Right atrium auricular region (tissue), 2 donors: ENCODE data around the gene METTL26. TPM values are rescaled to one million over a fixed set of nuclear protein-coding genes. Genes with fewer than 3 reads are reported as not detected.

ENCODE experiments used
- DNase-seq: peaks from one replicate; pipeline ENCODE4 v3.0.0-alpha.2; 2019; ENCODE audit warnings: low spot score
- H3K27ac ChIP-seq, 2 donors: fragments of 200-600 bp; sonication (generic); 1 replicate in 1 of 2; 2 replicates in 1 of 2; pipeline ENCODE4 v1.5.1; 2016 to 2019
- H3K27me3 ChIP-seq, 2 donors: fragments of 200-600 bp; sonication (generic); one replicate each; pipeline versions ENCODE4 v1.5.1 to v1.6.0; 2017 to 2019
- H3K36me3 ChIP-seq: fragments of 200-600 bp; sonication (generic); one replicate; pipeline ENCODE4 v1.5.1; 2016
- H3K4me1 ChIP-seq, 2 donors: fragments of 200-600 bp; sonication (generic); one replicate each; pipeline versions ENCODE4 v1.5.1 to v1.6.0; 2017 to 2019
- H3K4me3 ChIP-seq, 2 donors: fragments of 200-600 bp; sonication (generic); 1 replicate in 1 of 2; 2 replicates in 1 of 2; pipeline ENCODE4 v1.5.1; 2017 to 2019; ENCODE audit warnings: mild to moderate bottlenecking in 1 of 2, moderate library complexity in 1 of 2
- H3K9me3 ChIP-seq, 2 donors: fragments of 200-600 bp; sonication (generic); one replicate each; pipeline ENCODE4 v1.5.1; 2019
- total RNA-seq, 2 donors: library from RNA; depleted of rRNA; stranded (reverse); fragments of >200 nt; gene quantifications; one replicate each; pipeline ENCODE4 v1.1.0, GENCODE V29; 2016
- TF ChIP-seq, protein P1 (sequence below), 2 donors: fragments of 200-600 bp; sonication (generic); IDR thresholded peaks; one replicate each; pipeline ENCODE4 v1.5.1; 2019; ENCODE audit warnings: antibody characterized with exemption in 2 of 2

METTL26 gene
- total RNA-seq, 2 donors from 2014 or later = 103 to 137 TPM

DNA sequence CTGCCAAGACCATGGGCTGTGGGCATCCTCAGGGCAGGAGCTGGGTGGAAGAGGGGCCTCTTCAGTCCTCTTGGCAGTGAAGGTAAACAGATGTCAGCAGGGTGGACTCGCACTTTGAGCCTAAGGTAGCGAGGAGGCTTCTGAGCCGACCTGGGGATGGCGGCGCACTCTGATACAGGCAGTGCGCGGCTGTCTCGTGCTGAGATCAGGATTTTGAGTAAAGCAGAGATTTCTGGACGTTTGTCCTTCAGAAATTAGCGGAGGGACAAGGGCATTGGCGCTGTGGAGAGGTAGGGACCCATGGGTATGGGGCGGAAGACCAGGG, 39.4 kb downstream of the METTL26 start:
- H3K4me3 ChIP-seq = no peak overlapping the region
- H3K4me1 ChIP-seq = peaks cover 0 to 16% of the 10 kb centered on the region in 2 donors
- no peak overlapping the region for H3K27ac ChIP-seq
- TF ChIP-seq, protein P1, sequence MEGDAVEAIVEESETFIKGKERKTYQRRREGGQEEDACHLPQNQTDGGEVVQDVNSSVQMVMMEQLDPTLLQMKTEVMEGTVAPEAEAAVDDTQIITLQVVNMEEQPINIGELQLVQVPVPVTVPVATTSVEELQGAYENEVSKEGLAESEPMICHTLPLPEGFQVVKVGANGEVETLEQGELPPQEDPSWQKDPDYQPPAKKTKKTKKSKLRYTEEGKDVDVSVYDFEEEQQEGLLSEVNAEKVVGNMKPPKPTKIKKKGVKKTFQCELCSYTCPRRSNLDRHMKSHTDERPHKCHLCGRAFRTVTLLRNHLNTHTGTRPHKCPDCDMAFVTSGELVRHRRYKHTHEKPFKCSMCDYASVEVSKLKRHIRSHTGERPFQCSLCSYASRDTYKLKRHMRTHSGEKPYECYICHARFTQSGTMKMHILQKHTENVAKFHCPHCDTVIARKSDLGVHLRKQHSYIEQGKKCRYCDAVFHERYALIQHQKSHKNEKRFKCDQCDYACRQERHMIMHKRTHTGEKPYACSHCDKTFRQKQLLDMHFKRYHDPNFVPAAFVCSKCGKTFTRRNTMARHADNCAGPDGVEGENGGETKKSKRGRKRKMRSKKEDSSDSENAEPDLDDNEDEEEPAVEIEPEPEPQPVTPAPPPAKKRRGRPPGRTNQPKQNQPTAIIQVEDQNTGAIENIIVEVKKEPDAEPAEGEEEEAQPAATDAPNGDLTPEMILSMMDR (IDR thresholded peaks at IDR 0.05) = no peak
- H3K36me3 ChIP-seq = no peaks in the 10 kb centered on the region
- H3K9me3 ChIP-seq = no peaks in the 10 kb centered on the region
- no peaks in the 10 kb centered on the region for H3K27me3 ChIP-seq
- DNase-seq = no peak

DNA sequence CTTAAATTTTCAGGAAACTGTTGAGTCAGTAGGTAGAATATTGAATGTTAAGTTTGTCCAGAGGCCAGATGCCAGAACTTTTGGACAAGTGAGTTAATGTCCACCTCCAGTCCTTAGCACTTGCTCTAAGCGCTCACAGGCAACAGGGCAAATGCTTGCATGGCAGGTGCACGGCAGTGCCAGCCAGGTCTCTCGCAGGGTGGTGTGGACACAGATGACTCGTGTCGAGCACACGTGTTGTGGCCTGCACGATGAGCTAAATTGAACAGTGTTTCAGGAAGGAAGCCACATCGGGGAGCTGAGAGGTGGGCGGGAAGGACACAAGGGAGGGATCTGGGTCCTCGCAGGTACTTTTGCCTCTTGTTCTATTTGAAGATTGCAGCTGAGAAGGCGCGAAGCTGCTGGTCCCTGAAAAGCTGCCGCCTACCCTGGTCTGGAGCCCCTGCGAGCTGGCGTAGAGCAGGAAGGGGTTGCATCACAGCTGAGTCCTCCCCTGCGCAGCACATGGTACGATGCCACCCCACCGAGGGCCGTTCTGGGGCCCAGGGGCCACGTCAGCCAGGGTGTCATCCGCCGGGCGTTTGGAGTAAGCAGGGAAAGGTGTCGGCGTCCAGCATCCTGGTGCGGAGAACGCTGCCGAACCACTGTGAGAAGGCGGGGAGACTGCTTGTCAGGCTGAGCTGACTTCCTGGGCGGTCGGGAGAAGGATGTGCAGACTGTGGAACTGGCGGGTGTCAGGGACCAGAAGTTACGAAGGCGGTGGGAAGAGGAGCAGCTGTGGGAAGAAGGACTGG, 40.0 kb downstream of the METTL26 start:
- H3K27me3 ChIP-seq = no peaks in the 10 kb centered on the region
- TF ChIP-seq, protein P1 (IDR thresholded peaks at IDR 0.05) = no peak
- H3K36me3 ChIP-seq = no peaks in the 10 kb centered on the region
- H3K4me1 ChIP-seq = peaks cover 0 to 18% of the 10 kb centered on the region in 2 donors
- DNase-seq = no peak
- no peak overlapping the region for H3K4me3 ChIP-seq
- H3K27ac ChIP-seq = no peak overlapping the region
- no peaks in the 10 kb centered on the region for H3K9me3 ChIP-seq

DNA sequence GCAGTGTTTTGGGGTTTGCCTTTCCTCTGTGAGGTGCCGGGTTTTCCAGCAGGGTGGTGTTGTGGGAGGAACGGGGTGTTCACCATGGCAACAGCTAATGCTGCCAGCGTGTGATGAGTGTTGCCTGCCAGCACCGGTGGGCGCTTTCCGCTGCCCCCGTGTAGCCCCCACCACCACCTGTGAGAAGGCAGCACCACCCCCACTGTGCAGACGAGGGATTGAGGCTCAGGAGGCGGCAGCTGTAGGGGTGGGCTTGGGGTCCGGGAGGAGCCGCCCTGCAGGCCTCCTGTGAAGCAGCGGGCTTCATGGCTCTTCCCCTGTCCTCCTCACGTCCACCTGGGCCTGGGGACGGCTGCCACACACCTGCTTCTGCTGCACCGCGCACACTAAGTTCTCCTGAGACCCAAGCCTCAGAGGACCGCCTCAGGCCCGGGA, 41.0 kb downstream of the METTL26 start:
- TF ChIP-seq, protein P1 (IDR thresholded peaks at IDR 0.05) = no peak
- H3K4me1 ChIP-seq = peaks cover 0 to 24% of the 10 kb centered on the region in 2 donors
- H3K36me3 ChIP-seq = no peaks in the 10 kb centered on the region
- no peaks in the 10 kb centered on the region for H3K9me3 ChIP-seq
- DNase-seq = no peak
- H3K27ac ChIP-seq = no peak overlapping the region
- no peaks in the 10 kb centered on the region for H3K27me3 ChIP-seq
- H3K4me3 ChIP-seq = no peak overlapping the region

DNA sequence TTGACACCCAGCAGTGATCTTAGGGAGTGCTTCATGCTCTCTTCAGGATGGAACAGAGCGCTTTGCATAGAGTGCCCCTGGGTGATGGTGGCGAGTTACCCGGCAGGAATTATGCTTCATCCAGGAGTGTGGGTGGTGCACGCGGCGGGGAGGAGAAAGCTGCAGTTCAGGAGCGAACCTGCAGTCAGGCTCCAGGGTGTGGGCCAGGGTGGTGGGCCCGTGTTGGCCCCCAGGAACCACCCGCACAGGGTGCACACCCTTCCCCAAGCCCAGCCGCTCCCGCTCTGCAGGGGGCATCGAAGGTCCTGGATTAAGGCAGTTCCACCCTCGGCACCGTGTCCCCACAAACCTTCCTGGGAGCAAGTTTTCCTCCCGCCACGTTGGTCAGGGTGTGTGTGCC, 42.3 kb downstream of the METTL26 start:
- Histone ChIP-seq H3K4me3 (no peak overlapping the region), H3K27me3 (no peaks in the 10 kb centered on the region)
- TF ChIP-seq, protein P1 (IDR thresholded peaks at IDR 0.05) = no peak

DNA sequence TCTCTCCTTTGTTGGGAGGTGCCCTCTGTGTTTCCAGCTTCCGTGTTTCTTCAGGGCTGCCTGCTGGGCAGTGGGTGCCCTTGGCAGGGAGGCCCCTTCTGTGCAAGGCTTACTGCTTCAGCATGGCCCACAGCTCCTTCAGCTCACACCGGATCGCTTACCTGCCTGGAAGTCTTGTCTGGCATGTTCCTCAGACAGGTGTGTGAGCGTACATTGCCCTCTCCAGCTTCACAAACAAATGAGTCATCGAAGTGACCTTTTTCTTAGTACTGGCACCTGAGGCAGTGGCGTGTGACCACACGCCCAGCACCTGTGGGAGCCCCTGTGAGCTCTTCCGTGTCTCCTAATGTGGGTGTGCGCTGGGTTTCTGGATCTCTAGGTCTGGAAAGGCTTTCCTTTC, 42.7 kb downstream of the METTL26 start:
- H3K4me1 ChIP-seq = peaks cover 0 to 26% of the 10 kb centered on the region in 2 donors
- H3K9me3 ChIP-seq = no peaks in the 10 kb centered on the region
- no peak overlapping the region for H3K27ac ChIP-seq
- H3K36me3 ChIP-seq = no peaks in the 10 kb centered on the region
- TF ChIP-seq, protein P1 (IDR thresholded peaks at IDR 0.05) = no peak
- H3K4me3 ChIP-seq = no peak overlapping the region
- no peak for DNase-seq
- H3K27me3 ChIP-seq = no peaks in the 10 kb centered on the region

More for the DNA sequence above, 42.3 kb downstream of the METTL26 start:
- Histone ChIP-seq H3K4me1 (peaks cover 0 to 24% of the 10 kb centered on the region in 2 donors), H3K27ac (no peak overlapping the region), H3K36me3 (no peaks in the 10 kb centered on the region), H3K9me3 (no peaks in the 10 kb centered on the region)
- DNase-seq = no peak
